ENCODE results near the gene NRAP.

DNA sequence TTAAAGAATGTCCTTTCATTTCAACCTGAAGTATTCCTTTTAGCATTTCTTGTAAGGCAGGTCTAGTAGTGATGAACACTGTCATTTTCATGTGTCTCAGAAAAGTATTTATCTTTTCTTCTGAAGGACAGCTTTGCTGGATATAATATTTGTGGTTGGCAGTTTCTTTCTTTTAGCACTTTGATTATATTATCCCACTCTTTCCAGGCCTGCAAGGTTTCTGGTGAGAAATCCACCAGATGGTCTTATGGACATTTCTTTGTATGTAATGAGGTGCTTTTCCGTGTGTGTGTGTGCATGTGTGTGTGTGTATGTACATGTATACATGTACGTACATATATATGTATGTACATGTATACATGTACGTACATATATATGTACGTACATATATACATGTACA, 23.2 kb upstream of the NRAP start:
- TF ChIP-seq, protein P1, sequence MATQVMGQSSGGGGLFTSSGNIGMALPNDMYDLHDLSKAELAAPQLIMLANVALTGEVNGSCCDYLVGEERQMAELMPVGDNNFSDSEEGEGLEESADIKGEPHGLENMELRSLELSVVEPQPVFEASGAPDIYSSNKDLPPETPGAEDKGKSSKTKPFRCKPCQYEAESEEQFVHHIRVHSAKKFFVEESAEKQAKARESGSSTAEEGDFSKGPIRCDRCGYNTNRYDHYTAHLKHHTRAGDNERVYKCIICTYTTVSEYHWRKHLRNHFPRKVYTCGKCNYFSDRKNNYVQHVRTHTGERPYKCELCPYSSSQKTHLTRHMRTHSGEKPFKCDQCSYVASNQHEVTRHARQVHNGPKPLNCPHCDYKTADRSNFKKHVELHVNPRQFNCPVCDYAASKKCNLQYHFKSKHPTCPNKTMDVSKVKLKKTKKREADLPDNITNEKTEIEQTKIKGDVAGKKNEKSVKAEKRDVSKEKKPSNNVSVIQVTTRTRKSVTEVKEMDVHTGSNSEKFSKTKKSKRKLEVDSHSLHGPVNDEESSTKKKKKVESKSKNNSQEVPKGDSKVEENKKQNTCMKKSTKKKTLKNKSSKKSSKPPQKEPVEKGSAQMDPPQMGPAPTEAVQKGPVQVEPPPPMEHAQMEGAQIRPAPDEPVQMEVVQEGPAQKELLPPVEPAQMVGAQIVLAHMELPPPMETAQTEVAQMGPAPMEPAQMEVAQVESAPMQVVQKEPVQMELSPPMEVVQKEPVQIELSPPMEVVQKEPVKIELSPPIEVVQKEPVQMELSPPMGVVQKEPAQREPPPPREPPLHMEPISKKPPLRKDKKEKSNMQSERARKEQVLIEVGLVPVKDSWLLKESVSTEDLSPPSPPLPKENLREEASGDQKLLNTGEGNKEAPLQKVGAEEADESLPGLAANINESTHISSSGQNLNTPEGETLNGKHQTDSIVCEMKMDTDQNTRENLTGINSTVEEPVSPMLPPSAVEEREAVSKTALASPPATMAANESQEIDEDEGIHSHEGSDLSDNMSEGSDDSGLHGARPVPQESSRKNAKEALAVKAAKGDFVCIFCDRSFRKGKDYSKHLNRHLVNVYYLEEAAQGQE (IDR thresholded peaks at IDR 0.05; ENCODE audit: insufficient read depth in 1 of 2, low read depth in 2 of 2, low read length in 1 of 2) = no peak
- TF ChIP-seq, protein P2, sequence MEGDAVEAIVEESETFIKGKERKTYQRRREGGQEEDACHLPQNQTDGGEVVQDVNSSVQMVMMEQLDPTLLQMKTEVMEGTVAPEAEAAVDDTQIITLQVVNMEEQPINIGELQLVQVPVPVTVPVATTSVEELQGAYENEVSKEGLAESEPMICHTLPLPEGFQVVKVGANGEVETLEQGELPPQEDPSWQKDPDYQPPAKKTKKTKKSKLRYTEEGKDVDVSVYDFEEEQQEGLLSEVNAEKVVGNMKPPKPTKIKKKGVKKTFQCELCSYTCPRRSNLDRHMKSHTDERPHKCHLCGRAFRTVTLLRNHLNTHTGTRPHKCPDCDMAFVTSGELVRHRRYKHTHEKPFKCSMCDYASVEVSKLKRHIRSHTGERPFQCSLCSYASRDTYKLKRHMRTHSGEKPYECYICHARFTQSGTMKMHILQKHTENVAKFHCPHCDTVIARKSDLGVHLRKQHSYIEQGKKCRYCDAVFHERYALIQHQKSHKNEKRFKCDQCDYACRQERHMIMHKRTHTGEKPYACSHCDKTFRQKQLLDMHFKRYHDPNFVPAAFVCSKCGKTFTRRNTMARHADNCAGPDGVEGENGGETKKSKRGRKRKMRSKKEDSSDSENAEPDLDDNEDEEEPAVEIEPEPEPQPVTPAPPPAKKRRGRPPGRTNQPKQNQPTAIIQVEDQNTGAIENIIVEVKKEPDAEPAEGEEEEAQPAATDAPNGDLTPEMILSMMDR (IDR thresholded peaks at IDR 0.05) = no peak
- TF ChIP-seq POLR2AphosphoS5 (IDR thresholded peaks at IDR 0.05; ENCODE audit: low read depth, low read length) (no peak), TCF7L2 (IDR thresholded peaks at IDR 0.05; ENCODE audit: low read depth, low read length) (no peak)

Measured in Panc1 (cell line).